Gastroesophageal sphincter (tissue), 3 donors: ENCODE data around the gene COL2A1.

Experiments used
- CTCF ChIP-seq, 4 experiments: fragments of 200-600 bp in 2 of 4; fragments of 450-650 bp in 2 of 4; sonication (generic) in 1 of 4; IDR thresholded peaks; one replicate each; pipeline ENCODE4 v1.5.1; 2017 to 2019; ENCODE audit warnings: antibody characterized with exemption in 4 of 4, mild to moderate bottlenecking in 2 of 4, moderate library complexity in 2 of 4
- POLR2A ChIP-seq, 2 donors: fragments of 450-650 bp; IDR thresholded peaks; one replicate each; pipeline ENCODE4 v1.6.1; 2017; ENCODE audit warnings: antibody characterized with exemption in 2 of 2, mild to moderate bottlenecking in 2 of 2, moderate library complexity in 1 of 2

GRCh38 chr12:47949441-47950341 lies 54.6 kb downstream of the COL2A1 start:
- TF ChIP-seq CTCF (IDR thresholded peaks at IDR 0.05) (peak in 3 of 4 experiments; percentile 74 to 82 (median 78)), POLR2A (IDR thresholded peaks at IDR 0.05) (no peak)
